Endothelial cell (in vitro differentiated cells): Measurements from ENCODE around the gene MARCHF2. TPM values are rescaled to one million over a fixed set of nuclear protein-coding genes. Genes with fewer than 3 reads are reported as not detected.
A peak's percentile ranks its signal among the peaks of the same experiment; 100 is the strongest.

Experiments used
- DNase-seq: peaks from one replicate; pipeline ENCODE4 v3.0.0; 2021; ENCODE audit warnings: low spot score
- H3K27ac Mint-ChIP-seq: one replicate; pipeline ENCODE4 v1.8.0; 2021; ENCODE audit warnings: mixed read lengths, inconsistent platforms; ENCODE audit not compliant: unreplicated experiment
- H3K27me3 Mint-ChIP-seq: one replicate; pipeline ENCODE4 v1.8.0; 2021; ENCODE audit warnings: mild to moderate bottlenecking, moderate library complexity, mixed read lengths, inconsistent platforms; ENCODE audit not compliant: unreplicated experiment
- H3K36me3 Mint-ChIP-seq: one replicate; pipeline ENCODE4 v1.8.0; 2021; ENCODE audit warnings: mild to moderate bottlenecking, low read depth, mixed read lengths, inconsistent platforms; ENCODE audit not compliant: unreplicated experiment
- H3K4me1 Mint-ChIP-seq: one replicate; pipeline ENCODE4 v1.8.0; 2021; ENCODE audit warnings: mild to moderate bottlenecking, mixed read lengths, inconsistent platforms; ENCODE audit not compliant: unreplicated experiment
- H3K4me3 Mint-ChIP-seq: one replicate; pipeline ENCODE4 v1.8.0; 2021; ENCODE audit warnings: mild to moderate bottlenecking, mixed read lengths, inconsistent platforms; ENCODE audit not compliant: unreplicated experiment
- H3K9me3 Mint-ChIP-seq: one replicate; pipeline ENCODE4 v1.8.0; 2021; ENCODE audit warnings: mixed read lengths, inconsistent platforms; ENCODE audit not compliant: unreplicated experiment
- CTCF ChIP-seq: fragments of 200-600 bp; sonication (generic); IDR thresholded peaks from one replicate; pipeline ENCODE4 v1.5.0; 2021; ENCODE audit warnings: antibody characterized with exemption; ENCODE audit not compliant: unreplicated experiment
- total RNA-seq: library from RNA; stranded (reverse); fragmentation: NEBNext Ultra II Directional; extraction: Animal tissue kit (Norgen Biotek cat#: 25700); gene quantifications from one replicate; pipeline ENCODE4 v1.2.1, GENCODE V29; 2021; ENCODE audit not compliant: unreplicated experiment

Gene MARCHF2
- total RNA-seq, 1 donor from 2014 or later = 58.2 TPM

DNA sequence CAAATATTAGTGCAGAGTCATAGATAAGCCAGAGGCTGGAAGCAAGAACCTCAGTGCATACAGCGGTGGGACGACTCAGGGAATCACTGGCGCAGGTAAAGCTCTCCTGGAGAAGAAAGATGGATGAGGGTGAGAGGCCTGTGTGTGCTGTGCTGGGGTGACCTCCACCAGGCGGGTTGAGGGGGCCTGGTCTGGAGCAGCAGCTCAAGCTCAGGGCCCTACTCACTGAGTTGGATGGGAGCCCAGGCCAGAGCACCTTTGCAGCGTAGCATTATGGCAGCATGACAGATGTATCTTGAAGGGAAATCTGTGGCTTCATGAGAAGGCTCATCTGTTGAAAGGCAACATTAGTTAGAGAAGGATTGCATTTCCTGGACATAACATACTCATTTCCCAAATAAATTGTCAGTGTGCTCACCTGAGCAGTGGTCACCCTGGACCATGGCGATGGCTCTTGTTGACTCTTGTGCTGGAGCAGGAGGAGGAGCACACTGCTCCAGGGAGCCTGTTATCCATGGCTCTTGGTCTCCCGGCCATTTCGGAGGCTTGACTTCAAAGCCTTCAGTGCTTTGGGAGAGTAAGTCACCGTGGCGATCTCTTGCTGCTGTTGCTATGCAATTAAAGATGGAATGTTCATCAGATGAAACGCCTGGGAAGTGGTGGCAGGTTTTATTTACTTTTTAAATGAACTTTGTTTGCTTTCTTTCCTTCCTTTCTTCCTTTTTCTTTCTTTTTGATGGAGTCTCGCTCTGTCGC, 56.7 kb downstream of the MARCHF2 start:
- Mint-ChIP-seq H3K4me3 (peak overlapping the region; percentile 65), H3K4me1 (peaks cover 22% of the 10 kb centered on the region), H3K36me3 (peaks cover 75% of the 10 kb centered on the region), H3K9me3 (no peaks in the 10 kb centered on the region), H3K27me3 (peaks cover 2% of the 10 kb centered on the region), H3K27ac (peak overlapping the region; percentile 8)
- TF ChIP-seq CTCF = no peak
- DNase-seq = no peak

DNA sequence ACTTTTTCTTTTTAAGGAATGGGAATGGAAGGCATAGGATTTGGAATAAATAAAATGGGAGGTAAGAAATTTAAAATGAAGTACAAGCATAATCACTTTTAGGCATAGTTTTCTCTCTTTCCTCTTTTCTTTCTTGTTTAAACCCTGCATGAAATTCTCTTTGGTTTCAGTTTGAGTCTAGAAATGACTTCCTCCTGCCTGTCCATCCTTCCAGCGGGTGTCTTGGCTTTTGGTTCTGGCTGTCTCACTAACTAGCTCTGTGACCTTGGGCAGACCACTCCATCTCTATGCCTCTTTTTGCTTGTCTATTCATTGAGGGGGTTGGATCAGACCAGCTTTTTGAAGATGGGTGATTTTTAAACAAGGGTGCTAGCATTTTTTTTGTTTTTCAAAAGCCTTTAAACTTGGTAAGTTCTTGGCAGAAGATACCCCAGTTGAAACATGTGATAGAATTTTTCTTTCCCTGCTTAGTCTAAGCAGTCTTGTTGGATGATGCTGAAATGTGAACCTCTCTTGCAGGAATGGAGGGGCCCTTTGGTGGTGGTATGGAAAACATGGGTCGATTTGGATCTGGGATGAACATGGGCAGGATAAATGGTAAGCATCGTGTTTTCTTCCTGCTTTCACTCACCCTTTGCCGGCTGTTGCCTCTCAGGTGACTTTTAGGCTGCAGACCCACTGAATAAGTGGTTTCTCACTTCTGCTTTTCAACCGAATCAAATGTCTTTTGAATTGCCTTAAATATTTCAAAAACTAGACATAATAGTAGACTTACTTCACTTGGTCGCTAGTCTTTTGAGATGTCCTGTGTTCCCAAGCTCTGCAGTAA, 60.8 kb downstream of the MARCHF2 start:
- Mint-ChIP-seq H3K27ac (no peak overlapping the region), H3K27me3 (peaks cover 9% of the 10 kb centered on the region), H3K36me3 (peaks cover 69% of the 10 kb centered on the region), H3K4me1 (peaks cover 6% of the 10 kb centered on the region), H3K9me3 (no peaks in the 10 kb centered on the region), H3K4me3 (no peak overlapping the region)
- no peak for DNase-seq
- no peak for TF ChIP-seq CTCF

DNA sequence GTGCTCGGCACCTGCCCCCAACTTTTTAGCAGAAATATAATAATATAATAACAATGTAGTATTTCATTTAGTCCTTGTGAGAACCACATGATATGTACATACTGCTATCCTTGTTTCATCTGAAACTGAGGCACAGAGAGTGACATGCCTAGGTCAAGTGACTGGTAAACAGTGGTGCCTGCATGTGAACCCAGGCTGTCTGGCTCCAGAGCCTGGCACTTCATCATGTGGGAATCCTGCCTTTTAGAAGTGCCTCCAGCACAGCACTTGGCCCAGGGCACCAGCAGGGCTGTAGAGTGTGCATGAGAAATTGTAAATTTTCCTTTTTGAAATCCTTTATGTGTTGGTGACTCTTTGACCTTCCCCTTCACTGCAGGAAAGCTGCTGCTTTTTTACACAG, 61.9 kb downstream of the MARCHF2 start:
- DNase-seq = no peak
- Mint-ChIP-seq H3K9me3 (no peaks in the 10 kb centered on the region), H3K27ac (no peak overlapping the region), H3K36me3 (peaks cover 59% of the 10 kb centered on the region), H3K4me3 (peak overlapping the region; percentile 31), H3K4me1 (no peaks in the 10 kb centered on the region), H3K27me3 (peaks cover 7% of the 10 kb centered on the region)
- TF ChIP-seq CTCF = no peak

GRCh38 chr19:8476524-8476923, 63.4 kb downstream of the MARCHF2 start:
- no peak for DNase-seq
- Mint-ChIP-seq H3K36me3 (peaks cover 52% of the 10 kb centered on the region), H3K9me3 (no peaks in the 10 kb centered on the region), H3K4me3 (no peak overlapping the region), H3K4me1 (no peaks in the 10 kb centered on the region), H3K27me3 (peaks cover 13% of the 10 kb centered on the region), H3K27ac (peak overlapping the region; percentile 52)
- TF ChIP-seq CTCF = no peak

DNA sequence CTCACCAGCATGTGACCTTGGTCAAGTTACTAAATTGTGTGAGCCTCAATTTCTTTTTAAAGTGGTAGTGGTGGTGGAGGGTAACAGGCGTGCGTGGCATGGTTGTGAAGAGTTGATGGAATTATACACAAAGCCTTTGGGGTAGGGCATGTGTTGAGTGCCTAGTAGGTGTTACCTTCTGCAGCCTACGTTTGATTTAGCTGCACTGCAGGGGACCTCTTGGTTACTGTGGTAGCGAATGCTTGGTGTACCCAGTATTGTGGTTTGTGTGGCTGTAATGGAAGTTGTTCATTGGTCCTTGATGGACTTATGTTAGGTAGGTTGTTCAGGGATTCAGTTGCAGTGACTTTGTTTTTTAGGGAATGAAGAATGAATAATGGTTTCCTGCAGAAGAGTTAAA, 64.8 kb downstream of the MARCHF2 start:
- Mint-ChIP-seq H3K27me3 (peaks cover 13% of the 10 kb centered on the region), H3K9me3 (no peaks in the 10 kb centered on the region), H3K36me3 (peaks cover 55% of the 10 kb centered on the region), H3K27ac (peak overlapping the region; percentile 33), H3K4me3 (no peak overlapping the region), H3K4me1 (no peaks in the 10 kb centered on the region)
- no peak for DNase-seq
- no peak for TF ChIP-seq CTCF
